Ureter (tissue), 1 donor: Measurements from ENCODE around the gene ACCS. TPM values are rescaled to one million over a fixed set of nuclear protein-coding genes. Genes with fewer than 3 reads are reported as not detected.
A peak's percentile ranks its signal among the peaks of the same experiment; 100 is the strongest.

Experiments
- DNase-seq: peaks from one replicate; pipeline ENCODE4 v3.0.0-alpha.2; 2020; ENCODE audit warnings: low spot score
- total RNA-seq: library from RNA; stranded (reverse); gene quantifications from one replicate; pipeline ENCODE4 v1.2.4, GENCODE V29; 2023
- donor health status: DM: yes; HTN: yes; CAD: no.

ACCS gene
- total RNA-seq, 1 donor from 2014 or later, result 44.0 TPM

DNA sequence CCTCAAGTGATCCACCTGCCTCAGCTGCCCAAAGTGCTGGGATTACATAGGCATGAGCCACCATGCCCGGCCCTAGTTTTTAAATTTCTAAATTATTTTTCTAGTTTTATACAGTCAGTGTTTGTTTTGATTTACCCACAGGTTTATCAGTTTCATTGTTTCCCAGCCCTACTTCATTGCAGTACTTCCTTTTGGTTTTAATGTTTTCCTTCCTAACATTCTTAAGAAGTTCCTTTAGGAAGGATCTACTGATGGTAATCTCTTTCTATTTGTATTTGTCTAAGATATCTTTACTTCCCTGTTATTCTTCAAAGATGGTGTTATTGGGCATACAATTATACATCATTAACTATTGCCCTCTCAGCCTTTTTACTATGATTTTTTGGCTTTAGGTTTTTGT lies 24.5 kb downstream of the ACCS start:
- DNase-seq, result no peak

DNA sequence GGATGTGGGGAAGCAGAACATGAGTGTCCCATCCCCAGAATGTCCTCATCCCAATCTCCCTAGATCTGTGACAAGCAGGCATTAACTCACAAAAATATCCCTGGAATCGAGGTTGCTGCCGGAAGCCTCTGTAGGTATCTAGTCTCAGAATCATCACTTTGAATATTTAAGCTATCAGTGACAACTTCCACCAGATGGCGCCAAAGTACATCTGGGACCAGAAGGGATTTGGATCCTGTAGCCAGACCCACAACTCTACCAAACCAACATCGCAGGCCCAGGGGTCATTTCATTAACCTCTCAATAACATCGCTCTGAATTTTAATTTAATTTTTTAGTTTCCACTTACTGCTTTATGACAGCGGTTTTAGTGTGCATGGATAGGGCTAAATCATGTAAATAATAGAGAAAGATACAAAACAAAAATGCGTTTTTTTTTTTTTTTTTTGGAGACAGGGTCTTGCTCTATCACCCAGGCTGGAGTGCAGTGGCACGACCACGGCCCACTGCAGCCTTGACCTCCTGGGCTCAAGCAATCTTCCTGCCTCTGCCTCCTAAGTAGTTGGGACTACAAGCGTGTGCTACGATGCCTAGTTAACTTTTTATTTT lies 28.3 kb downstream of the ACCS start:
- peak; percentile 81 for DNase-seq

DNA sequence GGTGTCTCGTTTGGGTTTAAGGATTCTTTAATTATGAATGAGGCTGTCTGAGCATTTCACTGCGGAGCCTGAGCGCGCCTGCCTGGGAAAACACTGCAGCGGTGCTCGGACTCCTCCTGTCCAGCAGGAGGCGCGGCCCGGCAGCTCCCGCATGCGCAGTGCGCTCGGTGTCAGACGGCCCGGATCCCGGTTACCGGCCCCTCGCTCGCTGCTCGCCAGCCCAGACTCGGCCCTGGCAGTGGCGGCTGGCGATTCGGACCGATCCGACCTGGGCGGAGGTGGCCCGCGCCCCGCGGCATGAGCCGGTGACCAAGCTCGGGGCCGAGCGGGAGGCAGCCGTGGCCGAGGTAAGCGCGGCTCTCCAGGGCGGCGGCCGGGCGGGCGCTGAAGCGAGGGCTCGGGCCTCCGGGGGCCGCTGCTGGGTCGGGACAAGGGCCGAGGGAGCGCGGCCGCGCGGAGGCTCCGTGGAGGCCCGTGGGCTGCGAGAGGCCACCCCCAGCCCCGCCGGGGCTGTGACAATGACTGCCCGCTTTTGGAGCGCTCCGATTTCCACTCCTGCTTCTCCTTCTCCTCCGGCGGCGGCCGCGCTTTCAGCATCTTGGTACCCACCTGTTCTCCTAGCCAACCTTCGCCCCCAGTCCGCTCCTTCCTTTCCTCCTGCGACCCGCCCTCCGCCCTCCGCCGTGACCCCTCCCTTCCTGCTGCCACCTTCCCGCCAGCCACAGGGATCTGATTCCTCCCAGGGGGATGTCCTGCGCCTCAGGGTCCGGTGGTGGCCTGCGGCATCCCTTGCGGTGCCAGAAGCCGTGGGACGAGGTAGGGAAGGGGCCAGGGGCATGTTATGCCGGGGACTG lies 29.7 kb downstream of the ACCS start, which contains the start of gene EXT2:
TSS of gene EXT2 (plus strand) at position 173 of the 854 bp plus-strand sequence. CDS start 12,035 bp downstream, outside the sequence.
- DNase-seq, result peak; percentile 90

DNA sequence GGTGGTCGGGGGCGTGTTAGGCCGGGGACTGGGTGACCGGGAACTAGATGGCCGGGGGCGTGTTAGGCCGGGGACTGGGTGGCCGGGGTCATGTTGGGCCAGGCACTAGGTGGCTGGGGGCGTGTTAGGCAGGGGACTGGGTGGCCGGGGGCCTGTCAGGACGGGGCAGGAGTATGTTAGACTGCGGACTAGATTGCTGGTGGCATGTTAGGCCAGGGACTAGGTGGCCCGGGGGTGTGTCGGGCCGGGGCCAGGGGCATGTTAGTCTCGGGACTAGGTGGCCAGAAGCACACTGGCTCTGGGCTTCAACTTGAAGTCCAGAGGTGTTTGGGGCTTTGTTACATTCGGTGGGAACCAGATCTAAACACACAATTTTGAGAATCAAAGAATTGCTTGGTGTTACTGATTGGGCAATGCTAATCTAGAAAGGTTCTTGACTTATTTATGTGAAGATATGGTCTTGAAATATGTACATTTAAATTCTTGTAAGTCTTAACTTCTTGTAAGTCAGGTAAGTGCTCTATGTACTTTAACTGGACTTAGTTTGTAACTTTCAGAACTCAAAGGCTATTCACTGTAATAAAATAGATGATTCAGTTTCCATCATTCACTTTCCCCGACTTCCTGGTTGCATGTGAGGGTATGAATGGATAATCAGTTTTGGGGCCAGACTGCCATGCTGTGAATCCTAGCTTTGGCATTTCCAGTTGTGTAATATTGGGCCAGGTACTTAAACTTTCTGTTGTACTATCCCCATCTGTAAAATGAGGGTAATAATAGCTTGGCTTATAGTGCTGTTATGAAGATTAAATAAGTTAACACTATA lies 30.5 kb downstream of the ACCS start:
- no peak for DNase-seq

DNA sequence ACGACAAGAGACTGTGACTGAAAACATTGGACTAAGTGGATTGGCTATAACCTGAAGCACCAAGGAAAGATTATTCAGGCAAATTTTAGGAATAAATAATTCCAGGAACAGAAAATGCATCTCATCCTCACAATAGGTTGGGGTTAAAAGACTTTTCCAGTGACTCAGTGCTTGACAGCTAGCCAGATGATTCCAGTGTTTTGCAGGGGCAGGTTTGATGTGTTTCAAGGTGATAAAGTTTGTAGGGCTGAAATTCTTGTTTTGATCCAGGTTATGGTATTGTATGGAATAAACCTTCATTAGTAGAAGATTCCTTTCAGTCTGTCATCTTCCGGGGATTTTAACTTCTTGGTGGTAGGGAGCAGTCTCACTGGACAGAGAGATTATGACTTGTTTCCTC lies 31.8 kb downstream of the ACCS start:
- DNase-seq, result no peak

DNA sequence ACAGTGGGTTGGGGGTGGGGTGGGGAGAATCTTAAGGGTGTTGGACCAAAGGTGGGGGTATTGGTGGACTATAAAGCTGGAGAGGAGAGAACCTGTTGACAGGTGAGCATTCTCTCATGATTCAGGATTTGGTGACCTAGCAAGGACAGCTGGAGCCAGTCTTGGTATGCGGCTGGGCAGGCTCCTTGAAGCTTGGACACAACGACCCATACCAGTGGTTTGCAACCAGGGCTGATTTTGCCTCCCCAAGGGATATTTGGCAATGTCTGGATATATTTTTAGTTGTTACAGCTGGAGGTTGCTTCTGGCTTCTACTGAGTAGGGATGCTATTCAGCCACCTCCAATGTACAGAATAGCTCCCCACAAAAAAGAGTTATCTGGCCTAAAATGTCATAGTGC lies 35.0 kb downstream of the ACCS start:
- DNase-seq, result no peak

DNA sequence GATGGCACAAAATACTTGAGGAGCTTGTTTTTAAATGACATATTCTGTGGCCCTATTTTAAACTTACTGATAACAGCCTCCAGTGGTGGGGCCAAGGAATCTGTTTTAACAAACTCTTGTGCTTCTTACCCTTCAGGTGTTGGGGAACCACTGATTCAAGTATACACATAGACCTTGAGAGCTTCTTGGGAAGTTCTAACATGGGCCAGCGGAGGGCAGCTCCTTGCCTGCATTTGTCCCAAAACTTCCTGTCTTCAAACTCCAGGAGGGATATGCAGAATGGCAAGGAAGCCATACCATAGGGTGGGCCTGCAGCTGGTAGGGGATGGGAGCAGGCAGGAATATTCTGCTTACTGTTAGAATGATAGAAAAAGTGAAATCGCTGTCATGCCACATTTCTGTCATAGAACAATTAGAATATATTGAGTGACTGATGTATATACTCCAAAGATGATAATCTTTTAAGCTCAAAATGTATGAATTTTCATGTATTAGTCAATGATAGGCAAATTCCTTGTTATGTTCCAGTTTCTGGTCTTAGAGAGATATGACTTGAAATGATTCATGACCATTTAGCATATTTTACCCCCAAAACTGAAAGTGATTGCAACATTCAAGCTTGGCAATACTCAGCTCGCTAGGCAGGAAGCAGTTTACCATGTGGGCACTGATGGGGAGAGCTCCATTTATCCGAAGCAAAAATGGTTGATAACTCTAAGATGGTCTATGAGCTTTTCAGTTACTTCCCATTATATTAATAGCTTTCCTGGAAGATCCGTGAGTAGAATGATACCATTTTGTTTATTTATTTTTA lies 38.6 kb downstream of the ACCS start:
- no peak for DNase-seq

DNA sequence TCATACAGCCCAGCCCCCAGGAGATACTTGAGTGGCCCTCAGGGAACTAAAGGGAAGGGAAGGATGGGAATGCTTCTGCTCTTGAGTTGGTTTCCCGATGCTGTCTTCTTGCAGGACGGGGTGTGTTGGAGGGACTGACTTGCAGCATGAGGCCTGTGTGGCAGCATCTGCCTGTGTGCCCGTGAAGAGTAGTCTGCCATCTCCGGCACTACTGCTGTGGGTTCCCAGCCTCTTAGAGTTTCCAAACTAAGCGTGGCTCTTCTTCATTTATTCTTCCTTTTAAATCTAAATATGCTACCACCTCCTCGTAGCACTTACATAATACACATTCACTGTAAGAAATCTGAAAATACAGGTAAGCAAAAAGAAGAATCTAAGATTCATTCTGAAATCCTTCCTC lies 42.2 kb downstream of the ACCS start:
- DNase-seq, result no peak

DNA sequence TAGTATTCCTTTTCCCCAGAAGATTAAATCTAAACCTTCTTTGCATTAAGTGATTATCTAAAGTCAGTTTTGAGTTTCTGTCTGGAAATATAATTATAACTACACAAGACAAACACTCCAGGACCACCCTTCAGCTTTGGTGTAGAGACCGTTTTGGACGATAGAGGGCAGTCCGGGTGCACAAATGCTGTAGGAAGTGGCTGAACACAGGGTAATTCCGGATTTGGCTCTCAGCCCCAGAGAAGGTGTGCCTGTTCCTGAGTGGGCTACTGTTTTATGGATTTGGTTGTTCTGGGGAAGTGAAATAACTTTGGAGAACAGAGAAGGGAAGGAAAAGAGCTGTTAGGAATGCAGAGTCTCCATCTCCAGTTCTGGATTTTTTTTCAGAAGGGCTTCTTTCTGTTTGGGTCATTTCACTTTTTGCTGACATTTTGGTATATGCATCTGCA lies 44.2 kb downstream of the ACCS start:
- no peak for DNase-seq

DNA sequence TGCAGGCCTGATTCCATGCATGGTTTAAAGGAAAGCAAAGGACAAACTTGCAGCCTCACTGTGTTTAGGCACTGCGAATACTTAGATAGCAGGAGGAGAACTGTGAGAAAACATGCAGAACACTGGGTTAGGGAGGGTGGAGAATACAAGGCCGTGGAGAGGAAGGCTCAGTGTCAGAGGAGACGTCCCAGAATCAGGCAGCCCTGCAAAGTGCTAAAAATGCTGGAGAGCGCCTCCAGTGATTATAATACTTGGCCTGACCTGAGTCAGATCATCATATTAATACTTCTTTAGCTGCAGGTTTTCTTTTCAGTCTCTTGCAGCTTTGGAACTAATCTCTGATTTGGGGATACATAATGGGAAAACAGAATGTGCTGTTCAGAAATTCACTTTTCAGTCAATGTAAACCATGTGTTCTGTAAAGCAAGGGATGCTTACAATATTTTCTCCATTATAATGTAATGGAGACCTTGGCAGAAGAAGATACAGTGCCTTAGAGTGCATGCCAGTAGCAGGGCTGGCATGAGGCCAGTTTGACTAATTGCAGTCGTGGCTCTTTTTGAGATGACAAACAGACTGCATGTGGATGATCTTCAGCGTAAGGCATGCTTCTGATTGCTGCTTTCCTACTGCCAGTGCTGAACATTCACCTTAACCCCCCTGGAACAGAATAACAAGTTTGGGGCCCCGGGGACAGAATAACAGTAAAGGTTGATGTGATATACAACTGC lies 46.2 kb downstream of the ACCS start:
- no peak for DNase-seq

DNA sequence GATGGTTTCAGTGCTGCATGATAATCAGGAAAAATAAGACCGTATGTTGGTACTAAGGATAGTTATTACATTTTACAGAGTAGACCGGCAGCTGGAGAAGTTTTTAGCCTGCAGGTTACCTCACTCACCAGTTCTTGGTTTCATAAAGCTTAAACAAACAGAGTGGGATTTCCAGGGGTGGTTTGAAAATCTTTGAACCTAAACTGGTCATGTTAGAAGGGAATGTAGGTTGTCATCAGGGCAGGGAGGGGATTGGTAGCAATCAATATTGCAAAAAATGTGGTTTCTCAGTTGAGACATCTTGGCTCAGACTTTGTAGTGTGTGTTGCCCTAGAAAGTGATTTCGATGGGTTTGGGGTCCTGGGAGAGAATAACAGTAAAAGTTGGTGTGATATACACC lies 46.9 kb downstream of the ACCS start:
- no peak for DNase-seq

DNA sequence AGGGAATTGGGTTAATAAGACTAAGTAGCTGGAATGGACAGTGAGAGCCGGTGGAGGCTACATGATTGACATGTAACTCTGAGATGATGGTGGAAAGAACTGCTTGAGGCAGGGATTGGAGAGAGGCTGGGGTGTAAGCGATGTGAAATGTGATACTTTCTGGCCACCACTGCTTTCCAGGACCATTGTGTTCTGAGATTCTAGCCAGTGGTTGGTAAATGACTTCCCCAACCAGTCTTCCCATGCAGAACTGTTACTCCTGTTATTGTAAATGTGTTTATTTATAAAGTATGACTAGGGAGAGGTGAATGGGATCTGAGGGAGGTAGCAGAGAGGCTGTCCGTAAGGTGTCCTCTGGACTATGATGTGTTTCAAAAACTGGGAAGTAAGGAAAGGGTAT lies 47.5 kb downstream of the ACCS start:
- DNase-seq, result no peak

DNA sequence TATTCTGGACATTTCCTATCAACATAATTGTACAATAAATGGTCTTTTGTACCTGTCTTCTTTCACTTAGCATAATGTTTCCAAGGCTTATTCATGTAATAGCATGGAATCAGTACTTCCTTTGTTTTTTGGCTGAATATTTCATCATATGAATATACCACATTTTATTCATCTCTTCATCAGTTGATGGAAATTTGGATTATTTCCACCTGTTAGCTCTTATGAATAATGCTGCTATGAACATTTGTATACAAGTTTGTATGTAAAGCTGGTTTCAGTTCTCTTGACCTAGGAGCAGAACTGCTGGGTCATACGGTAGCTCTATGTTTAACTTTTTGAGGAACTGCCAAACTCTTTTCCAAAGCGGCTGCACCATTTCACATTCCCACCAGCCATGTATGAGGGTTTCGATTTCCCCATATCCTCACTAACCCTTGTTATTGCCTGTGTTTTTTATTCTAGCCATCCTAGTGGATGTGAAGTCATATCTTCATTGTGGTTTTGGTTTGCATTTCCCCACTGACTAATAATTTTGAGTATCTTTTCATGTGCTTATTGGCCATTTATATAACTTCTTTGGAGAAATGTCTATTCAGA lies 50.3 kb downstream of the ACCS start:
- DNase-seq, result no peak

DNA sequence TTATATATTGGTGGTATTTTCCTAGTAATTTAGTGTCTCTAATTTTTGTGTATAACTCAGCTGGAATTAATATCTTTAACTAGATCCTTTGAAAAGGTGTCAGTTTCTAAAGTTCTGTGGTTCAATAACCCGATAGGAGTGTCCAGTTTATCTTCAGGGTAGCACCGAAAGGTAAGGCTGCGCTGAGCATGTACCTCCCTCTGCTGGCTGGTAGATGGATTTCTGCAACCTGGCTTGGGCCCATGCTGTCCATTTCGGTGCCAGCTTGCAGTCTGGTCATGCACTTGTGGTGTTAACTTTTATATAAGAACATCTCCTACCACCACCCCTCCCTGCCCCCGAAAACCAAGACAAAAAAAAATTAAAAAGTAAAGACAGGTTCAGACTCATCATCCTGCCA lies 54.1 kb downstream of the ACCS start:
- no peak for DNase-seq

DNA sequence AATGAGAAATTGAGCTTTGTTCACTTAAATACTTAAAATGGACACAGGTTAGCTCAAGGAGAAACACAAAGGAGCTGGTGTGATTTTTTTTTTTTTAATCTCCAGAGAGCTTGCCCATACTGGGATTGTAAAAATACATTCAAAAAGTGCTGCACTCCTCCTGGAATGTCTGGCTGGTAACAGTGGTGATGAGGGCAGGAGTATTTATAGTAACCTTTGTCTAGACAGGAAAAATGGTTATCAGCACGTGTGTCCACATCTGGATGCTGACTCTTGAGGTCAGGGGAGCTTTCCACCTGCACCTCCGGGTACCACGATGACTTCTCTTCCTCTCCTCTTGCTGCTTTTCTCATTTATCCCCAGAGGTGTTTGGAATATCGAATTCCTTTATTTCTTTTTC lies 59.5 kb downstream of the ACCS start:
- no peak for DNase-seq

DNA sequence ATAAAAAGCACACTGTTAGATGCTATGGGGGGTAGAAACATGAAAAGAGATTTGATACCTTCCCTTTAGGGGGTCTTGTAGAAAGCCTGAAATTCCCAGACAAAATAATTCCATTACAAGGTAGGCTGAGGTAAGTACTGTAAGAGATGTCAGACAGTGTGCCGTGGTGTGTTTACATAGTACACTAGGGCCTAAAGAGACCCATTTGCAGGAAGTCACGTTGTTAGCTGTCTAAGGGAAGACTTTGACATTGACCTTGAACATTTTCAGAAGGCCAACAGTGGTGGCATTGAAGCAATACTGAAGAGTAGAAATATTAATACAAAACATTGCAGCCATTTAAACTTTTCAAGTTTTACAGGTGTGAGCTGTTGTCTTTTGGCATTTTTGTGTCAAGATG lies 60.2 kb downstream of the ACCS start:
- no peak for DNase-seq

DNA sequence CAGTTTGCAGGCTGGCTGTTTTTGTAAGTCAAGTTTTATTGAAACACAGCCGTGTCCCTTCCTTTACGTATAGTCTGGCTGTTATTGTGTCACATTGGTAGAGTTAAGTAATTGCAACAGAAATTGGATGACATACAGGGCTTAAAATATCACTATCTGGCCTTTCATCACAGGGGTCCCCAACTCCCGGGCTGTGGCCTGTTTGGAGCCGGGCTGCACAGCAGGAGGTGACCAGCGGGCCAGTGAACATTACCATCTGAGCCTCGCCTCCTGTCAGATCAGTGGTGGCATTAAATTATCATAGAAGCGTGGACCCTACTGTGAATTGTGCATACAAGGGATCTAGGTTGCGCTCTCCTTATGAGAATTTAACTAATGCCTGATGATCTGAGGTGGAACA lies 61.1 kb downstream of the ACCS start:
- no peak for DNase-seq

DNA sequence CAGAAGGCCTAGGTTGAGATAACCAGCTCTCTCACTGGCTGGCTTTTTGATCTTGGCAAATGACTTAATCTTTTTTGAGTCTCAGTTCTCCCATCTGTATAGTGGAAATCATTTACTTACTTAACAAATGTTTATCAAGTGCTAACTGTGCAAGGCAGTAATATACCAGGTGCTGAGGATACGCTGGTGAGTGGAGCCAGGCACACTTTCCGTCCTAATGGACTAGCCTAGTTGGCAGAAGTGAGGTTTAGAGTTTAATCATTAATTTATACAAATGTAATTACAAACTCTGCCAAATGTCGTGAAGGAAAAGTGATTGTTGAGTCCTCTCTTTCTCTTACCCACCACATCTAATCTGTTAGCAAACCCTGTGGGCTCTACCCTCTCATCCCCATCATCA lies 62.7 kb downstream of the ACCS start:
- no peak for DNase-seq

DNA sequence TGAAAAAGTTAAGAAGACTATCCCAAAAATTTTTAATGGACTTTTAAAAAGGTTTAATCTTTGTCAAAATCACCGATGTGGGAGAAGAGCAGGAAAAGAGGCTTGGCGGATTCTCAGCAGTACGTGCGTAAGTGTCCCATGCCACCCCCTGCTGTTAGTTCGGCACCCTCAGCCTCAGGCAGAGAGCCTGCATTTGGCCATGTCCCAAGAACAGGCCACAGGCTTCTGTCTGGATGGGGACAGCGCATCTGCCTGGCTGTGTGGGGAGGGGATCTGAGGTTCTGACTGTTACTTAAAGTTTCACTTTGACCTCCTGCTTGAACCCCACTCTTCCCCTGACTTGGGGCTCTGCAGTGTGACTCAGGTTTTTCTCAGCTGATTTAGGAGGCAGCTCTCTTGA lies 64.7 kb downstream of the ACCS start:
- DNase-seq, result no peak

DNA sequence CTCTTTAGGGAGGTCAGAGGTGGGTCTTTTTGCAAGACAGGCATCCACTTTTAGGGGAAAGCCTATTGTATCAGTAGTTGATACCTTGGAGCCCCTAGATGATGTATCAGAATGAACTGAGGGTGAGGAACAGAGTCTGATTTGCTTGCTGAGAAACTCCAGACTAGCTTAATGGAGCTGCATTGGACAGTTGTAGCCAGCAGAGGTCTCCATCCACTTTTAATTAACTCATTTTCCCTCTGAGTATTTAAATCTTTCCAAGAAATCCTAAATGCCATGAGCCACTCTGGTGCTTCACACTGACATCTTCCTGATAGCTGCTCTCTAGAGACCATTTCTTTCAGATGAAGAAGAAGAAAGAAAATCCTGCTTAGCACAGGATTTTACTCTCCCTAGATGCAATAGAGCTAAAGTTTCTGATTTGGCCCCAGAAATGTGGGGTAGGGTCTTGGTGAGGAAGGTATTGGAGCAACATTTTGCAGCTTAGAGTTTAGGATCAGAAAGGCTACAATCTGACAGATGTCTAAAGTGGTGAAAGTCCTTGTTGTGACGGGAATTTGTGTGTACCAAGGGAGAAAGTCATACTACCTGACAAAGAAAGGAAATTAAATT lies 67.4 kb downstream of the ACCS start:
- no peak for DNase-seq
